ENCODE data around the gene MAP3K7.
"Not testable (repeated sequence)": the region's sequence is repeated elsewhere in the genome, so short reads cannot be mapped to it uniquely, and the experiment has no call there.

The MAP3K7 gene

GRCh38 chr6:90575267-90575666 is 11.6 kb downstream of the MAP3K7 start:
- DNase-seq: no peak

DNA sequence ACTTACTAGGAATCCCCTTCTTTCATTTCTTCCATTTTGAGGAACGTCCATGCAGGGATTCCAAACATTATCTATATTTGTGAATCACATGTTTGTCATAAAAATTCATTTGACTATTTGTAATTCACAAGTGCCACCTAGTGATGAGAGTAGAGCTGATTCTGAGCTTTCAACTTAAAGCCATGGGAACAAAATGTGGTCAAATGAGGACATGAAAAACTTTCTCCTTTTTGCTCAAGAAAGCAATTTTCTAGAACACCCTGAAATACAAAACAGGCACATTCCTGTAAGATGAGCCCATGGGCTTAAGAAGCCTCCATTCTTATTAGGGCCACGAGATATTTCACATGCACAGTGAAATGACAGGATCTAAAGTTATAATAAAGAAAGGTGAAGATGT is 12.3 kb downstream of the MAP3K7 start:
- no peak for DNase-seq

DNA sequence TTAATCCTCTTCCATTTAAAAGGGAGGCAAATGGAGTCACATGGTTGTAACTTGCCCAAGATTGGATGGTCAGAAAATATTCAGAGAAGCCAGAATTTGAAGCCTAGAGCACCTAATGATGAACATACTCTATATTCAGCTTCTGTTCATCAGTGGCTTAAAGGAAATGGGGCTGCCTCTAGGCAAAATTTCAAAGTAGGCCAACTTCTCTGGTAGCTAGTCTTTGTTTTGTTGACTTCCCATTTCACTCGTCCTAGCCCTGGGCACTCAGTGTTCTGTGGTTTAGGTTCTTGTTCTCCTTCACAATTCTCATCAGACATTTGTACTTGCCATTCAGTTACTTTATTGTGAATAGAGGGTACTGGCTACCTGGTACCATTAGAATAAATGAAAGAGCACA is 13.2 kb downstream of the MAP3K7 start:
- no peak for DNase-seq

GRCh38 chr6:90572856-90573255 is 14.0 kb downstream of the MAP3K7 start:
- no peak for DNase-seq

DNA sequence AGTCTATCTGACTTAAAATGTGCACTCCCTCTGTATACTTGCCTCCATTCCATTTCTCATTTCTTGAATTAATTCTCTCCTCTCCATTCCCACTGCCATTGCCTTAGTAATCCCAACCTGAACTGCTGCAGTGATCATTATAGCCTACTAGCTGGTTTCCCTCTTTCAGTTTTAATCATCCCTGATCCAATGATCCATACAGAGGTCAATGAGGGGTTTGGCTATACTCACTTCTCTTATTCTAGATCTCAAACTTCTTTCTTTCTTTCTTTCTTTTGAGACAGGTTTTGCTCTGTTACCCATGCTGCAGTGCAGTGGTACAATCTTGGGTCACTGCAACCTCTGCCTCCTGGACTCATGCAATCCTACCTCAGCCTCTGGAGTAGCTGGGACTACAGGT is 17.6 kb downstream of the MAP3K7 start:
- DNase-seq: no peak

DNA sequence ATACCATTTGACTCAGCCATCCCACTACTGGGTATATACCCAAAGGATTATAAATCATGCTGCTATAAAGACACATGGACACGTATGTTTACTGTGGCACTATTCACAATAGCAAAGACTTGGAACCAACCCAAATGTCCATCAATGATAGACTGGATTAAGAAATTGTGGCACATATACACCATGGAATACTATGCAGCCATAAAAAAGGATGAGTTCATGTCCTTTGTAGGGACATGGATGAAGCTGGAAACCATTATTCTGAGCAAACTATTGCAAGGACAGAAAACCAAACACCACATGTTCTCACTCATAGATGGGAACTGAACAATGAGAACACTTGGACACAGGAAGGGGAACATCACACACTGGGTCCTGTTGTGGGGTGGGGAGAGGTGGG is 19.2 kb downstream of the MAP3K7 start:
- DNase-seq: not testable (repeated sequence)

DNA sequence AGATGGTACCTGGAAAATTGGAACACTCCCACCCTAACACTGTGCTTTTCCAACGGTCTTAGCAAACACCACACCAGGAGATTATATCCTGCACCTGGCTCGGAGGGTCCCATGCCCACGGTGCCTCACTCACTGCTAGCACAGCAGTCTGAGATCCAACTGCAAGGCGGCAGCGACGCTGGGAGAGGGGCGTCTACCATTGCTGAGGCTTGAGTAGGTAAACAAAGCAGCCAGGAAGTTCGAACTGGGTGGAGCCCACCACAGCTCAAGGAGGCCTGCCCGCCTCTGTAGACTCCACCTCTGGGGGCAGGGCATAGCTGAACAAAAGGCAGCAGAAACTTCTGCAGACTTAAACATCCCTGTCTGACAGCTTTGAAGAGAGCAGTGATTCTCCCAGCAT is 24.5 kb downstream of the MAP3K7 start:
- DNase-seq: not testable (repeated sequence)

DNA sequence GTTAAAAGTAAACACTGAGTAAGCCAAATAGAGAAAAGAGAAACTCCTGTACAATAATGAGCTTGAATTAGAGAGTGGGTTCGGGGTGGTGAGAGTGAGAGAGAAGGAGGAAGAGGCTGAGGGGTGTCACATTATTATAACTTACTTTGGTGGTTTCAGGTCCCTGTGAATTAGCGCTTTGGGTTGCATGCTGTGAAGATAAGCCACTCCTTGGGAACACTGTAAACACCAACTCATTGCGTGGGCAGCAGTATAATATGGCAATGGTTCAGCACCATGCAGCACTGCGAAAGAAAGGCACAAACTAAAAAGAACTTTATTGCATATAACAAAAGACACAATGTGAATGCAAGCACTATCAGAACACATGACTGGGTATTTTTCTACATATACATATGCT is 26.9 kb downstream of the MAP3K7 start:
- DNase-seq: no peak

DNA sequence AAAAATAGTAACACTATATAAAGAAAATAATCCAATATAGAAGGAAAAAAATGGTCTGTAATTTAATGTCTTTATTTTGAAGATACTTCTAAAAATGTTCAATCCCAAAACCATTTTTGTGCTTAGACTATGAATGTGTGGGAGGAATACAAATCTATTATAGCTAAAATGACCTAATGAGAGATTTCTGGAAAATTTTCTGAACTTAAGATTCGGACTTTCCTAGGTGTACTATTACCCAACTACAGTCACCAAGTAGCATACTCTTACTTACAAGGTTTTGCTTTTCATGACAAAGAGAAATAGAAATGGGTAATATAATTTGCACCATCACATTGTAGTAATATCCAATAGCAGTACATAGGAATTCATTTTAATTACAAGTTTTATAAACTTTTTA is 29.9 kb downstream of the MAP3K7 start:
- no peak for DNase-seq

- no peak for DNase-seq
Observed at GRCh38 chr6:90547991-90548390, 38.9 kb downstream of the MAP3K7 start.

- DNase-seq: no peak
Observed at GRCh38 chr6:90547079-90547478, 39.8 kb downstream of the MAP3K7 start.

GRCh38 chr6:90545448-90545847 is 41.4 kb downstream of the MAP3K7 start:
- no peak for DNase-seq

DNA sequence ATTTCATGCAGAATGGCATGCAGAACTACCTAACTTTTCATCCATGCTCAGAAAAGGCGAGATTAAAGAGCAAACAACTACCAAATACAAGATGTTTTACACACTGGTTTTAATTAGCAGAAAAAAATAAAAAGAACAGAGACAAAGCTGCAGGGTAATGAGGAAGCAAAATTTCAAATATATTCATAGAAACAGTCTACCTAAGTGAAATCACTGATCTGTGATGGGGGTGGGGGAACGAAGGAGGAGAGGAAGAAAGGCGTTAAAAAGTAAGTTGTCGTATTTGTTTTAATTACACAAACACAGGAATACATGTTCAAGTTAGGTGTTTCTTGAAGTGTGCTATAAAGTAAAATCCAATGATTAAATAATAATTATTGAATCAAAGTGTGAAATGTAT is 42.1 kb downstream of the MAP3K7 start:
- DNase-seq: no peak

DNA sequence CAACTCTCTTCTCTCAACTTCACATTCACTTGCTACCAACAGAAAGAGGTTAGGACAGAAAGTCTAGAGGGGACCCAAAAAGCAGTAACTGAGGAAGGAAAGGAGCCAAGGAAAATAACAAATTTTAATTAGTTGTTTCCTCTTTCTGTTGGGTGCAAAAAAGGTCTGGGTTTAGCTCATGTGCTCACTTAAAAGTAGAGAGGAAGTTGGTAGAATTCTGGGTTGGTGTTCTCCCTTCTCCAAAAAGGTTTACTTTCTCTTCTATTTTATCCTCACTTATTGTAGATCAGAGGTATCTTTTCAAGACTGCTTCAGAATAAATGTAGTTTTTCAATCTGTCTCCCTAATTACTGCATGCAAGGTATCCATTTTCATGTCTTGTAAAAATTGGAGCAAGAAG is 42.8 kb downstream of the MAP3K7 start:
- no peak for DNase-seq

- DNase-seq: no peak
Observed at GRCh38 chr6:90541221-90541620, 45.7 kb downstream of the MAP3K7 start.

- no peak for DNase-seq
Observed at GRCh38 chr6:90538278-90539046, 48.4 kb downstream of the MAP3K7 start.

DNA sequence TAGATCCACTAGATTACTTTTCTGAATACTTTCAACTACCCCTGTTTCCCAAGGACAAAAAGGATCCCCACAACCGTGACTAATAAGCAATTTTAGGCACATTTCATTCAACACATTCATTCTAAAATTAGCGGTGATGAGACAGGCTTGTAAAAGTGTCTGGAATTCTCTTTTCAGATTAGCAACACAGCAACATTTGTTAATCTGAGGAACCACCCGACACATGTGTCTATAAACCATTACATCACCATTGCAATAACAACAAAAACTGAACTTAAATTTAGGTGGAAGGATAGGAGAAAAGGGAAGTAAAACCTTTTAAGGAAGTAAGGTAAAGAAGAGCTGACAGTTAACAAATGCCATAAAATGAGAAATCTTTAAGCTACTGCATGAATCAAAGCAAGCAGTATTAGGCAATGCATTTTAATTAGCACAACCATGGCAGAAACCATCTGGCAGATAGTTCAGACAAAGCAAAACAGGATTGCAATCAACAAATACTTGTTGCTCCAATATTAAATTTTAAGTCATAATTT is 49.1 kb downstream of the MAP3K7 start:
- no peak for DNase-seq

GRCh38 chr6:90537027-90537426 is 49.8 kb downstream of the MAP3K7 start:
- DNase-seq: no peak

DNA sequence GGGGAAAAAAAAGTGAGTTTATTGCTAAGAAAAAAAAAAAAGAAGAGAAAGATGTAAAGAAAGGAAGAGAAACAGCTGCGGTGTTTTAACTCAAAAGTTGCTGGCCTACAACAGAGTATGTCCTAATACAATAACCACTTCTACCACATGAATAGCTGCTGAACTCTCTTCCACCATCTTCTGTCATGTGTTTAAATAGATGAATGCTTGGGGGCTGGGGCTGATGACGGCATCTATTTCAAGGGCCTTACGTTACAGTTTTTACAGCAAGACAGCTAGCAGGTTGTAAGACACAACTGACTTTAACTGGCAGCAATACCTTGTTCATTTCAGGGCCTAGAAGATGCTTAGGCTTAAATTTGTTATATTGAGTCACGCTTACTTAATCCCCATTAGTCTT is 50.4 kb downstream of the MAP3K7 start:
- no peak for DNase-seq

GRCh38 chr6:90534337-90535025 is 52.4 kb downstream of the MAP3K7 start:
- no peak for DNase-seq

- DNase-seq: no peak
Observed at GRCh38 chr6:90533615-90534336, 53.1 kb downstream of the MAP3K7 start.

- DNase-seq: no peak
Observed at GRCh38 chr6:90530882-90531281, 56.0 kb downstream of the MAP3K7 start.

DNA sequence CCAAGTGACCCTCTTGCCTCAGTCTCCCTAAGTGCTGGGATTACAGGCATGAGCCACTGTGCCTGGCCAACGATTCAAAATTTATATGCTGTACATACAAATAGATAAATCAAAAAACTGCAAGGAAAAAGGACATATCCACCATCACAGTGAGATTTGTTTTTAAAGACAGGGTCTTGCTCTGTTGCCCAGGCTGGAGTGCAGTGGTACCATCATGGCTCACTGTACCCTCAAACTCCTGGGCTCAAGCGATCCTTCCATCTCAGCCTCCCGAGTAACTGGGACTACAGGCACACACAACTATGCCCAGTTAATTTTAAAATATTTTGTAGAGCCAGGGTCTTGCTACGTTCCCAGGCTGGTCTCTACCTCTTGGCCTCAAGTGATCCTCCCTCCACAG is 61.5 kb downstream of the MAP3K7 start:
- no peak for DNase-seq

All from NCI-H2227 treated with DMSO at 0.1 percent for 48 hours (cell line).